Mammary epithelial cell (primary cell): ENCODE measurements around the gene GUCD1.

Experiments
- CTCF ChIP-seq, 2 donors: IDR thresholded peaks in 1 of 2; conservative IDR thresholded peaks in 1 of 2; 2 replicates each; pipeline ENCODE4 v1.5.1; 2011 to 2012; ENCODE audit warnings: inconsistent platforms in 2 of 2, low read length in 2 of 2, mild to moderate bottlenecking in 2 of 2, control low read depth in 1 of 2, low read depth in 1 of 2; ENCODE audit not compliant: insufficient read depth in 1 of 2; ENCODE audit errors: extremely low read depth in 1 of 2
- EZH2 ChIP-seq: IDR thresholded peaks from 2 replicates; pipeline ENCODE4 v1.6.1; 2012; ENCODE audit warnings: low read length, inconsistent platforms, borderline replicate concordance

DNA sequence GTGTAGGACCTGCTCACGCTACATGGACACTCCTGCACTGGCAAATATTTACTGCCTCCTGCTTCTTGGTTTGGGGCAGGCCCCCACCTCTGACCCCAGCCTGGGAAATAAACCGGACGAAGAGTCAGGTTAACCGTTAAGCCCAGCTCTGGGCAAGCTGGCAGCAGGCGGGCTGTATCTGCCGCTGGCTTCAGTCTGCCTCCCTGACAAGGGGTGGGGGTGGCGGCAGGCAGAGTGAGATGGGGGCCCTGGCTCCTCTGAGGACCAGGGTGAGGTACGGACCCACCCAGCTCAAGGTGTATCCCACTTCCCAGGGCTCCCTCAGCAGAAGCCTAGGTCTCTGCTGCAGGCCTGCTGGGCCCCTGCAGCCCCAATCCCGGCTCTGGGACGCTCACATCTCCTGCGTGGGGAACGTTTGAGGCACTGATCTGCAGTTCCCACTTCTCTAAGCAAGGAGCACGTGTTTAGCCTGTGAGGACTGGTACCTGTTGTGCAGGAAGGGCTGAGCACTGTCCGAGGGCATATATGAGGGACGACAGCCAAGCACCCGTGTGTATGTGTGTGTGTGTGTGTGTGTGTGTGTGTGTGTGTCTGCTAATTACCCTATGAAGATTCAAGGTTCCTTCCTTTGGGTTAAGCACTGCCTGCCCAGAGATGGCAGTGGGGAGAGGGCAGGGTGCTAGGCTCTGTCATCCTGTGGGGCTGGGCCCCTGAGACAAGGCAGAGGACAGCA lies 39.1 kb upstream of the GUCD1 start:
- TF ChIP-seq CTCF (conservative IDR thresholded peaks at IDR 0.05 in 1 of 2, IDR thresholded peaks at IDR 0.05 in 1 of 2; ENCODE audit: extremely low read depth in 1 of 2, insufficient read depth in 1 of 2, low read depth in 1 of 2, low read length in 2 of 2), result no peak
- TF ChIP-seq EZH2, result no peak
